ENCODE results near the gene WRAP53.

Gene WRAP53

GRCh38 chr17:7684851-7685532 is 3.3 kb upstream of the WRAP53 start:
- no peak for DNase-seq

- peak; percentile 81 for DNase-seq
Observed at GRCh38 chr17:7685533-7686221, 2.6 kb upstream of the WRAP53 start.

DNA sequence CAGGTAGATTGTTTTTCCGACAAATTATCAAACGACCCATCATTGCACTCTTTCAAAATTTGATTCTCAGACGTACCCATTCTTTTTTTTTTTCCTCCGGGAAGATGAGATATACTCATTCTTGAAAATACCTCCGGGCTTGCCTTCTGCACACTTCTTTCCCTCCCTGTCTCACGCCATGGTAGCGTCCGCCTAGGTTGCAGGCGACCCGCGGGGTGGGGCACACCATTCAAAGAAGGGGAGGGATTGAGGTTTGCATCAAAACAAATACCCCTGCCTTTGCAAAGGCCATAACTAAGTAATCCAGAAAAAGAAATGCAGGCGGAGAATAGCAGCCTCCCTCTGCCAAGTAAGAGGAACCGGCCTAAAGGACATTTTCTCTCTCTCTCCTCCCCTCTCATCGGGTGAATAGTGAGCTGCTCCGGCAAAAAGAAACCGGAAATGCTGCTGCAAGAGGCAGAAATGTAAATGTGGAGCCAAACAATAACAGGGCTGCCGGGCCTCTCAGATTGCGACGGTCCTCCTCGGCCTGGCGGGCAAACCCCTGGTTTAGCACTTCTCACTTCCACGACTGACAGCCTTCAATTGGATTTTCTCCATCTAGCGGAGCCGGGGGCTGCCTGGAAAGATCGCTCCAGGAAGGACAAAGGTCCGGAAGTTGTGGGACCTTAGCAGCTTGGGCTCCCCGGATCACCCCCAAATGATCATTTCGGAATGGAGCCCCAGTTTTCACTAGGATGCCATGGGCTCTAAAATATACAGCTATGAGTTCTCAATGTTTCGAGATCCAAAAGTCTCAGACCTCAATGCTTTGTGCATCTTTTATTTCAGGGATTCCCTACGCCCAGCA is 1.8 kb upstream of the WRAP53 start:
- DNase-seq, result peak; percentile 66

- DNase-seq, result peak; percentile 83
Observed at GRCh38 chr17:7687072-7687907, 987 bp upstream of the WRAP53 start, which contains the start of gene TP53. TP53 (minus strand) TSS chr17:7687490; CDS start chr17:7676594, 10,896 bp downstream.

- DNase-seq, result no peak
Observed at GRCh38 chr17:7688808-7689316, 585 bp downstream of the WRAP53 start.

GRCh38 chr17:7695586-7695985 is 7.3 kb downstream of the WRAP53 start:
- DNase-seq, result no peak

- DNase-seq, result no peak
Observed at GRCh38 chr17:7697828-7698588, 9.7 kb downstream of the WRAP53 start.

- DNase-seq, result no peak
Observed at GRCh38 chr17:7700510-7700909, 12.2 kb downstream of the WRAP53 start.

DNA sequence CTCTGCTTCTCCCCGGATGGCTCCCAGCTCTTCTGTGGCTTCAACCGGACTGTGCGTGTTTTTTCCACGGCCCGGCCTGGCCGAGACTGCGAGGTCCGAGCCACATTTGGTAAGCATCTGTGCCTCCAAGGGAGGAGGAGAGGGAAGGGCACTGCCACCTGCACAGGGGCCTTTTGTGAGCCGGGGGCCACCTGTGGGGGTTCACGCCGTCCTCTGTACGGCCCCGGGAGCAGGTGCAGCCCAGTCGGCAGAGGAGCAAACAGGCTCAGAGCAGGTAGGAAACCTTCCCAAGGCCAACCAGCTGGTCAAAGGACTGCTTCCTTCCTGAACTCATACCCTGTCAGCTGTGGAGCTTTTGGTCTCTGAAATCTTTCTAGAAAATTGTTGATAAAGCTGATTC is 13.4 kb downstream of the WRAP53 start:
- no peak for DNase-seq

- no peak for DNase-seq
Observed at GRCh38 chr17:7702776-7703175, 14.5 kb downstream of the WRAP53 start.

GRCh38 chr17:7703584-7704479 is 15.6 kb downstream of the WRAP53 start:
- DNase-seq, result no peak

GRCh38 chr17:7704601-7705268 is 16.5 kb downstream of the WRAP53 start, which contains the start of gene EFNB3:
EFNB3 (plus strand) TSS chr17:7705202; CDS start chr17:7705599, 397 bp downstream.
- no peak for DNase-seq

- DNase-seq, result no peak
Observed at GRCh38 chr17:7705269-7706255, 17.3 kb downstream of the WRAP53 start.

DNA sequence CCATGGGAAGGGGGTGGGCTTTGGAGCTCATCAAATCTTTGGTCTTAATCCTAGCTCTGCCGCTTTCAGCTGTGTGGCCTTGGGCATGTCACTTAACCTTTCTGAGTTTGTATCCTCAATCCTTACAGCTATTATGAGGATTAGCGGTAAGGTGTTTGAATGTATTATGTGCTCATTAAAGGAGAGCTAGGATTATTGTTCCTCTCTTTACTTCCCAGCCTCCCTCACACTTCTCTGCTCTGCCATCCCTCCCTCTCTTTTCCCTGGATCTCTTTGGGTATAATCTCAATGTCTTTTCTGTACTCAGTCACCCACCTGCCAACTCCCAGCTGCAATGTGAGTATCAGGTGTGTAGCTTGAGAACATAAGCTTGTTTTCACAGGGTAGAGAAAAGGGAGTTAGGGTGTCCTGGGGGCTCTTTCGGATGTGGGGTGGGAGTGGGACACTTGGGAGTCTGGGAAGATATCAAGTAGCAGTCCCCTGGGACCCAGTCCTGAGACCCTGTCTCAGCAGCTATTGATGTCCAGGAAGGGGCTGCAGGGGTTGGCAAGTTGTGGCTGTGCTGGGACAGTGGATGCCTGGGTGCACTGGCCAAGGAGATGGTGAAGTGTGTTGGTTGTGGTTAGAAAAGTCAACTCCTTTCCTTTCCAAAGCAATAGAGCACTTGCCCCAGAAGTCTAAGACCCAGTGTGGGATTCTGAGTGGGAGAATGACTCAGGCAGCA is 18.5 kb downstream of the WRAP53 start:
- DNase-seq, result no peak

DNA sequence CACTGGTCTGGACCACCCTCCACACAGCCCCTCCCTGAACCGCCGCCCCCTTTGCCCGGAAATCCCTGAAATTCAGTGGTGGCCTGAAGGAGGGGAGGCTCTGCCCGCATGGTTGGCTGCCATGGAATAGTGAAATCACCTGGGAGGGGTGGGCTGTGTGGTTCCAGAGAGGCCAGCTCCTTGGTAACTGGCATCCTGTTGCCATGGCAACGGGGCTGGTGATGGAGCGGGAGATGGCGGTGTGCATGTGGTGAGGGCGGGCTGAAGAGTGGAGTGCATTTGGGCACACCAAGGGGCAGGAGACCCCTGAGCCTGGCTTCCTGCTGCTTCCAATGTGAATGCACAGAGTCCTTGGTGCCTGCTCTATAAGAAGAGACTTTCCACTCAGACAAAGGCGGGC is 19.2 kb downstream of the WRAP53 start:
- no peak for DNase-seq

- no peak for DNase-seq
Observed at GRCh38 chr17:7707858-7708750, 19.8 kb downstream of the WRAP53 start.

DNA sequence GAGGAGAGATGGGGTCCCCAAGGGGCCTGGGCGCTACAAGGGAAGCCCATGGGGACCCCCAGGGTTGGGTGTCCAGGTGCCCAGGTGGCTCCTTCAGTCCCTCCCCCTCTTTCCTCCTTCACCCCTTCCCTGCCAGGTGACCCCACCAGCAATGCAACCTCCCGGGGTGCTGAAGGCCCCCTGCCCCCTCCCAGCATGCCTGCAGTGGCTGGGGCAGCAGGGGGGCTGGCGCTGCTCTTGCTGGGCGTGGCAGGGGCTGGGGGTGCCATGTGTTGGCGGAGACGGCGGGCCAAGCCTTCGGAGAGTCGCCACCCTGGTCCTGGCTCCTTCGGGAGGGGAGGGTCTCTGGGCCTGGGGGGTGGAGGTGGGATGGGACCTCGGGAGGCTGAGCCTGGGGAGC is 20.8 kb downstream of the WRAP53 start:
- DNase-seq, result no peak

Data from amniotic stem cell (primary cell).